A549 (cell line): ENCODE results near the gene SCN5A. TPM values are rescaled to one million over a fixed set of nuclear protein-coding genes. Genes with fewer than 3 reads are reported as not detected.

Experiments
- ATAC-seq, 2 experiments: fragments of 200-7000 bp in 1 of 2; fragments of >200 bp in 1 of 2; cut with Nextera tagmentation in 1 of 2; cut with Tn5 transposase in 1 of 2; 3 replicates each; pipeline versions ENCODE4 v1.8.0 to v1.9.1; 2018 to 2020; ENCODE audit warnings: mild to moderate bottlenecking in 1 of 2, moderate library complexity in 1 of 2
- CTCF ChIA-PET: fragments of 300-600 bp; sonication (Branson Sonifier 250); formaldehyde crosslinking; extraction: SDS; loops from one replicate; lab custom pipeline; 2021; ENCODE audit warnings: antibody characterized with exemption, inconsistent platforms; lab: Yijun Ruan, JAX
- POLR2A ChIA-PET: fragments of 350-600 bp; formaldehyde crosslinking; extraction: SDS; loops from one replicate; lab custom pipeline; 2021; ENCODE audit warnings: antibody characterized with exemption, inconsistent platforms; lab: Yijun Ruan, JAX
- DNase-seq, 2 experiments: peaks; one replicate each; pipeline versions ENCODE4 v3.0.0 to v3.0.0-alpha.2; 2011 to 2016; ENCODE audit warnings: low read depth in 1 of 2, low spot score in 1 of 2
- FAIRE-seq: peaks from 2 replicates; lab custom pipeline; 2011; peaks lifted over from hg19 to GRCh38; lab: Jason Lieb, UNC
- H3K27ac ChIP-seq, 2 experiments: fragments of >200 bp; sonication (Bioruptor Twin); formaldehyde crosslinking; 3 replicates each; pipeline ENCODE4 v1.5.1; 2016 to 2017
- H3K4me1 ChIP-seq: fragments of >200 bp; sonication (Bioruptor Twin); formaldehyde crosslinking; 3 replicates; pipeline ENCODE4 v1.6.1; 2016
- H3K4me2 ChIP-seq: fragments of >200 bp; sonication (Bioruptor Twin); formaldehyde crosslinking; 3 replicates; pipeline ENCODE4 v1.6.1; 2016
- H3K4me3 ChIP-seq: fragments of >200 bp; sonication (Bioruptor Twin); formaldehyde crosslinking; 3 replicates; pipeline ENCODE4 v1.5.1; 2016
- H3K9me3 ChIP-seq: fragments of >200 bp; sonication (Bioruptor Twin); formaldehyde crosslinking; 3 replicates; pipeline ENCODE4 v1.6.1; 2016
- EHF ChIP-seq: fragments of 250-450 bp; sonication (Bioruptor Pico); IDR thresholded peaks from 2 replicates; pipeline ENCODE4 v1.5.0; 2020; ENCODE audit warnings: mild to moderate bottlenecking
- FOSB ChIP-seq: fragments of 250-450 bp; sonication (Bioruptor Pico); IDR thresholded peaks from 2 replicates; pipeline ENCODE4 v1.5.0; 2020; ENCODE audit warnings: mild to moderate bottlenecking, moderate library complexity
- FOSL2 ChIP-seq, 2 experiments: fragments of 450-650 bp in 1 of 2; fragments of >200 bp in 1 of 2; sonication (Bioruptor Twin) in 1 of 2; formaldehyde crosslinking; IDR thresholded peaks; 2 replicates each; pipeline versions ENCODE4 v1.5.0 to v1.6.1; 2016 to 2020; ENCODE audit warnings: mild to moderate bottlenecking in 1 of 2, moderate library complexity in 1 of 2
- HEYL ChIP-seq: fragments of 250-450 bp; sonication (Bioruptor Pico); IDR thresholded peaks from 2 replicates; pipeline ENCODE4 v1.8.0; 2021; ENCODE audit warnings: mild to moderate bottlenecking, moderate library complexity
- HOXB13 ChIP-seq: fragments of 250-450 bp; sonication (Bioruptor Pico); IDR thresholded peaks from 2 replicates; pipeline ENCODE4 v1.5.0; 2020; ENCODE audit warnings: low read depth, mild to moderate bottlenecking, moderate library complexity
- JUNB ChIP-seq: fragments of >200 bp; sonication (Bioruptor Twin); formaldehyde crosslinking; IDR thresholded peaks from 2 replicates; pipeline ENCODE4 v1.6.1; 2016
- MAFK ChIP-seq: fragments of 450-650 bp; IDR thresholded peaks from 2 replicates; pipeline ENCODE4 v1.6.1; 2014; ENCODE audit not compliant: partially characterized antibody
- MYC ChIP-seq: IDR thresholded peaks from 2 replicates; pipeline ENCODE4 v1.6.1; 2012; ENCODE audit warnings: mild to moderate bottlenecking, inconsistent platforms, low read length, improper control_type of control experiment, borderline replicate concordance
- POLR2A ChIP-seq: IDR thresholded peaks from 2 replicates; pipeline ENCODE4 v1.6.1; 2012; ENCODE audit warnings: mild to moderate bottlenecking, low read length
- POLR2AphosphoS2 ChIP-seq: conservative IDR thresholded peaks from 2 replicates; pipeline ENCODE4 v1.6.1; 2012; ENCODE audit warnings: low read length, improper control_type of control experiment, inconsistent platforms
- RARB ChIP-seq: fragments of 250-450 bp; sonication (Bioruptor Pico); IDR thresholded peaks from 2 replicates; pipeline ENCODE4 v1.8.0; 2021; ENCODE audit warnings: mild to moderate bottlenecking, moderate library complexity
- SREBF2 ChIP-seq: fragments of 450-650 bp; IDR thresholded peaks from 2 replicates; pipeline ENCODE4 v1.6.1; 2014; ENCODE audit warnings: mild to moderate bottlenecking, moderate library complexity
- TFCP2L1 ChIP-seq: fragments of 250-450 bp; sonication (Bioruptor Pico); IDR thresholded peaks from 2 replicates; pipeline ENCODE4 v1.5.0; 2021; ENCODE audit warnings: mild to moderate bottlenecking
- TP53 ChIP-seq: fragments of 250-450 bp; sonication (Bioruptor Pico); IDR thresholded peaks from 2 replicates; pipeline ENCODE4 v1.5.0; 2021; ENCODE audit warnings: mild to moderate bottlenecking, moderate library complexity
- WGBS: methylation state at CpG from one replicate; pipeline ENCODE4 v1.1.6; 2017; ENCODE audit errors: missing lambda C conversion rate; 5-methylcytosine and 5-hydroxymethylcytosine counted together
- polyA plus RNA-seq, 4 experiments: library from polyadenylated mRNA; depleted of rRNA in 3 of 4; stranded (reverse); fragments of >200 nt; fragmentation: RNase III in 1 of 4; extraction: RNeasy Plus Mini Kit Qiagen cat#74134 plus additional on column Dnase treatment in 1 of 4; gene quantifications; 2 replicates in 3 of 4; 3 replicates in 1 of 4; pipeline ENCODE4 v1.2.3, GENCODE V29; 2011 to 2017
- TF ChIP-seq, protein P1 (sequence below): fragments of 150-350 bp; IDR thresholded peaks from 2 replicates; pipeline ENCODE4 v1.6.1; 2014; ENCODE audit warnings: low read depth, mild to moderate bottlenecking, low read length
- TF ChIP-seq, protein P2 (sequence below): IDR thresholded peaks from 2 replicates; pipeline ENCODE4 v1.6.1; 2012
- TF ChIP-seq, protein P3 (sequence below): IDR thresholded peaks from 2 replicates; pipeline ENCODE4 v1.6.1; 2012; ENCODE audit warnings: low read depth, borderline replicate concordance
- TF ChIP-seq, protein P4 (sequence below): fragments of 250-450 bp; sonication (Bioruptor Pico); IDR thresholded peaks from 2 replicates; pipeline ENCODE4 v1.5.0; 2020; ENCODE audit warnings: low read depth, mild to moderate bottlenecking, moderate library complexity
- TF ChIP-seq, protein P5 (sequence below): fragments of 250-450 bp; sonication (Bioruptor Pico); IDR thresholded peaks from 2 replicates; pipeline ENCODE4 v1.5.0; 2021; ENCODE audit warnings: mild to moderate bottlenecking, moderate library complexity, borderline replicate concordance

SCN5A gene
- polyA plus RNA-seq, 2 of the 4 experiments (the other 2 are of a cell fraction) = 0.09 to 0.19 TPM

DNA sequence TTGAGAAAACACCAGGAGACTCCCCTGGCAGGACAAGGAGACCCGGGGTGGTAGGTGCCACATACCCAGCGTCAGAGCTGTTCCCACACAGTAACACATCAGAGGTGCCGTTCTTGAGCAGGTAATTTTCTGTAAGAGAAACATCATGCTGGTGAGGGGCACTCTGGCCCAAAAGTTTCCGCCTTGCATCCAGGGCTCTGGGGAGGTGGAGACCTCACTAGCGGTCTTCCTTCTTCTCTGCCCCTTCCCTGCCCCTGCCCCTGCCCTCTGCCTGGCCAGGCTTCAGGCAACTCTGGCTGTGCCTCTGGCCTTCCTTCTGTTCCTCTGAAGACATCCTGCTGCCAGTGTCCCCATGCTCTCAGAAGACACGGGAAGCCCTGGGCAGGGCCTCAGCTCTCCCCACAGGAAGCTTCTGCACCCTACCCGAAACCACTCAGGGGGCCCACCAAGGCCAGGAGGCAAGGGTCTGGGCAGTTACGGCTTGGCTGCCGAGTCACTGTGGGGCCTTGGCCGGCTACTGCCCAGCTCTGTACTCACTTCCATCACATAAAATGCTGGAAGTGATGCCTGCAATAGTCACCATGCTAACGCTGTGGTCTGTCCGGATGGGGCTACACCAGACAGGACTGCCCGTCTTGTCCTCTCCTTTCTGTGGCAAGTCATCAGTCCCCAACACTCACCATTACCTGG lies 41.3 kb downstream of the SCN5A start:
- CTCF ChIA-PET = interaction anchor here (1.4 to 1.9 kb wide), 2 partner anchors 38 to 87 kb away, joined by 3 to 5 read pairs; no protein-coding TSS in a partner anchor
- no peak for FAIRE-seq

DNA sequence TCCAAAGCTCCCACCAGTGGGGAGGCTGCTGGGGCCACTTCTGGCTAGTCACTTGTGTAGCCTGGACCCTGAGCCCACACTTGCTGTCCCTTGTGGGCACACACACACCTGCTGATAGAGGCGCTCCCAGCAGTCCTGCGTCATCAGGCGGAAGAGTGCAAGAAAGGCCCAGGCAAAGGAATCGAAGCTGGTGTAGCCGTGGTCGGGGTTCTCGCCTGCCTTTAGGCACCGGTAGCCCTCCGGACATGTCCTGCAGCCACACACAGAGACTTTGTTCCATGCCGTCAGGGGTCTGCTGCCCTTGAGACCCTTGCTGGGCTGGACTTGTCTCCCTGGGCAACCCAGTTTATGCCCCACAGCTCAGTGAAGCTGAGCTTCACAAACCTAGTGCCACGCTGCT lies 42.9 kb downstream of the SCN5A start:
- POLR2A ChIA-PET = no interaction called here
- no peak for TF ChIP-seq POLR2A
- TF ChIP-seq EHF (CRISPR knock-in tag) = no peak
- CTCF ChIA-PET = interaction anchor here (1.9 kb wide), 1 partner anchor 85 kb away, joined by 5 read pairs; no protein-coding TSS in a partner anchor
- H3K27ac ChIP-seq = no peak overlapping the region
- H3K4me3 ChIP-seq = no peak overlapping the region
- H3K4me2 ChIP-seq = no peak overlapping the region
- WGBS = 44% methylated on average over 11 of the region's 11 CpGs
- DNase-seq (no peak), FAIRE-seq (no peak), ATAC-seq (no peak)
- no peaks in the 10 kb centered on the region for H3K4me1 ChIP-seq
- H3K9me3 ChIP-seq = no peaks in the 10 kb centered on the region

More for the DNA sequence above, 41.3 kb downstream of the SCN5A start:
- POLR2A ChIA-PET = no interaction called here
- no peak for ATAC-seq
- H3K4me3 ChIP-seq = no peak overlapping the region
- no peaks in the 10 kb centered on the region for H3K4me1 ChIP-seq
- no peak overlapping the region for H3K4me2 ChIP-seq
- WGBS = 43% methylated on average over 10 of the region's 13 CpGs
- no peak for DNase-seq
- no peaks in the 10 kb centered on the region for H3K9me3 ChIP-seq
- no peak overlapping the region for H3K27ac ChIP-seq
- TF ChIP-seq, protein P1, sequence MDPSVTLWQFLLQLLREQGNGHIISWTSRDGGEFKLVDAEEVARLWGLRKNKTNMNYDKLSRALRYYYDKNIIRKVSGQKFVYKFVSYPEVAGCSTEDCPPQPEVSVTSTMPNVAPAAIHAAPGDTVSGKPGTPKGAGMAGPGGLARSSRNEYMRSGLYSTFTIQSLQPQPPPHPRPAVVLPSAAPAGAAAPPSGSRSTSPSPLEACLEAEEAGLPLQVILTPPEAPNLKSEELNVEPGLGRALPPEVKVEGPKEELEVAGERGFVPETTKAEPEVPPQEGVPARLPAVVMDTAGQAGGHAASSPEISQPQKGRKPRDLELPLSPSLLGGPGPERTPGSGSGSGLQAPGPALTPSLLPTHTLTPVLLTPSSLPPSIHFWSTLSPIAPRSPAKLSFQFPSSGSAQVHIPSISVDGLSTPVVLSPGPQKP = no peak
- TF ChIP-seq TP53 (CRISPR knock-in tag) (no peak), FOSL2 (IDR thresholded peaks at IDR 0.05) (no peak), FOSL2 (CRISPR knock-in tag; IDR thresholded peaks at IDR 0.05) (no peak), MYC (no peak), FOSB (CRISPR knock-in tag) (no peak), SREBF2 (no peak)
- TF ChIP-seq, protein P2, sequence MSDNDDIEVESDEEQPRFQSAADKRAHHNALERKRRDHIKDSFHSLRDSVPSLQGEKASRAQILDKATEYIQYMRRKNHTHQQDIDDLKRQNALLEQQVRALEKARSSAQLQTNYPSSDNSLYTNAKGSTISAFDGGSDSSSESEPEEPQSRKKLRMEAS = no peak

DNA sequence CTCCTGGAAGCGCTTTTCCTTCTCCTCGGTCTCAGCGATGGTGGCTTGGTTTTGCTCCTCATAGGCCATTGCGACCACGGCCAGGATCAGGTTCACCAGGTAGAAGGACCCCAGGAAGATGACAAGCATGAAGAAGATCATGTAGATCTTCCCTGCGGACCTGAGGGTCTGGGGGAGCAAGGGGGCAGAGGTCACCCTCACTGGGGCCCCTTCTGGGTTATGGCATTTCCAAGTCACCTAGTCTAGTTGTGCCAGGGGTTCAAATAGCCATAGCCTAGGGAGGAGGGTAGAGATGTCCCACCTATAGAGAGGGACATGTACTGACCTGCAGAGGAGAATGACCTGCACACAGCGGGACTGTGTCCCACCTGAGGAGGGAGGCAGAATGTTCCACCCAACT lies 43.5 kb downstream of the SCN5A start:
- no peaks in the 10 kb centered on the region for H3K9me3 ChIP-seq
- H3K4me2 ChIP-seq = no peak overlapping the region
- 38% methylated on average over 6 of the region's 7 CpGs for WGBS
- no peak for FAIRE-seq
- CTCF ChIA-PET = interaction anchor here (0.9 kb wide), 1 partner anchor 10 kb away, joined by 3 read pairs; no protein-coding TSS in a partner anchor
- ATAC-seq = no peak
- POLR2A ChIA-PET = no interaction called here
- TF ChIP-seq POLR2AphosphoS2 = no peak
- H3K4me1 ChIP-seq = no peaks in the 10 kb centered on the region
- no peak overlapping the region for H3K4me3 ChIP-seq
- H3K27ac ChIP-seq = no peak overlapping the region
- no peak for DNase-seq

DNA sequence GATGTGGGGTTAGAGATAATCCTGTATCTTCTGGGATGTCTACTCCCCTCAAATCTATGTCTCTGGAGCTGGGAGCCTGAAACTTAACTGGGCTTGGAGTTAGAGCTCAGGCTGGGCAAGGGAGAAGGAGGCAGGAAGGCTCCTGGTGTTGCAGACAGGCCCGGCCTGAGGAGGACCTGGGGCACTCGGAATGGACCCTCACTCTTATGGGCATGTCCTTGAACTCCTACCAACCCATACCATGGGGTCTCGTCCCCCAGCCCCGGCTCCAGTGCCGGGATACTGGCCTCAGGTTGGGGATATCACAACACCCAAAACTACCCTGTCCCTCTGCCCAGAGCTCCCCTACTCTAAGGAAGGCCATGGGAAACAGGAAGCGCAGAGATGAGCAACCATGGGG lies 45.2 kb downstream of the SCN5A start:
- WGBS = 24% methylated on average over 3 of the region's 6 CpGs
- CTCF ChIA-PET = interaction anchor here (1.3 kb wide), 1 partner anchor 240 kb away, joined by 3 read pairs; no protein-coding TSS in a partner anchor
- TF ChIP-seq HEYL (CRISPR knock-in tag) (no peak), MAFK (no peak), JUNB (no peak), TFCP2L1 (no peak), RARB (CRISPR knock-in tag) (no peak), HOXB13 (CRISPR knock-in tag) (no peak)
- TF ChIP-seq, protein P3, sequence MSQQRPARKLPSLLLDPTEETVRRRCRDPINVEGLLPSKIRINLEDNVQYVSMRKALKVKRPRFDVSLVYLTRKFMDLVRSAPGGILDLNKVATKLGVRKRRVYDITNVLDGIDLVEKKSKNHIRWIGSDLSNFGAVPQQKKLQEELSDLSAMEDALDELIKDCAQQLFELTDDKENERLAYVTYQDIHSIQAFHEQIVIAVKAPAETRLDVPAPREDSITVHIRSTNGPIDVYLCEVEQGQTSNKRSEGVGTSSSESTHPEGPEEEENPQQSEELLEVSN = no peak
- TF ChIP-seq, protein P4, sequence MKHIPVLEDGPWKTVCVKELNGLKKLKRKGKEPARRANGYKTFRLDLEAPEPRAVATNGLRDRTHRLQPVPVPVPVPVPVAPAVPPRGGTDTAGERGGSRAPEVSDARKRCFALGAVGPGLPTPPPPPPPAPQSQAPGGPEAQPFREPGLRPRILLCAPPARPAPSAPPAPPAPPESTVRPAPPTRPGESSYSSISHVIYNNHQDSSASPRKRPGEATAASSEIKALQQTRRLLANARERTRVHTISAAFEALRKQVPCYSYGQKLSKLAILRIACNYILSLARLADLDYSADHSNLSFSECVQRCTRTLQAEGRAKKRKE (CRISPR knock-in tag) = no peak
- TF ChIP-seq, protein P5, sequence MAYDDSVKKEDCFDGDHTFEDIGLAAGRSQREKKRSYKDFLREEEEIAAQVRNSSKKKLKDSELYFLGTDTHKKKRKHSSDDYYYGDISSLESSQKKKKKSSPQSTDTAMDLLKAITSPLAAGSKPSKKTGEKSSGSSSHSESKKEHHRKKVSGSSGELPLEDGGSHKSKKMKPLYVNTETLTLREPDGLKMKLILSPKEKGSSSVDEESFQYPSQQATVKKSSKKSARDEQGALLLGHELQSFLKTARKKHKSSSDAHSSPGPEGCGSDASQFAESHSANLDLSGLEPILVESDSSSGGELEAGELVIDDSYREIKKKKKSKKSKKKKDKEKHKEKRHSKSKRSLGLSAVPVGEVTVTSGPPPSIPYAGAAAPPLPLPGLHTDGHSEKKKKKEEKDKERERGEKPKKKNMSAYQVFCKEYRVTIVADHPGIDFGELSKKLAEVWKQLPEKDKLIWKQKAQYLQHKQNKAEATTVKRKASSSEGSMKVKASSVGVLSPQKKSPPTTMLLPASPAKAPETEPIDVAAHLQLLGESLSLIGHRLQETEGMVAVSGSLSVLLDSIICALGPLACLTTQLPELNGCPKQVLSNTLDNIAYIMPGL (CRISPR knock-in tag) = no peak
- Histone ChIP-seq H3K27ac (no peak overlapping the region), H3K4me2 (no peak overlapping the region), H3K4me1 (no peaks in the 10 kb centered on the region), H3K4me3 (no peak overlapping the region), H3K9me3 (no peaks in the 10 kb centered on the region)
- POLR2A ChIA-PET = no interaction called here
- FAIRE-seq = no peak
- DNase-seq = no peak
- ATAC-seq = no peak
